Stimulated activated CD8-positive, alpha-beta memory T cell treated with anti-CD3 and anti-CD28 coated beads, Interleukin-2, amount 100 ng/mL, for 48 hours (primary cell): ENCODE data around the gene PRDM13.
"Not testable (repeated sequence)": the region's sequence is repeated elsewhere in the genome, so short reads cannot be mapped to it uniquely, and the experiment has no call there.

Experiments used
- DNase-seq, 2 donors: peaks; one replicate each; pipeline ENCODE4 v3.0.0-alpha.2; 2020; ENCODE audit warnings: low read depth in 2 of 2

PRDM13 gene

GRCh38 chr6:99606656-99607415, at the start of gene PRDM13:
TSS of gene PRDM13 (plus strand) at chr6:99606833. CDS start at chr6:99607035, 202 bp downstream.
- DNase-seq: no peak

- DNase-seq: no peak
Measured at GRCh38 chr6:99559057-99559456, 47.6 kb upstream of the PRDM13 start.

GRCh38 chr6:99560668-99561067, 46.0 kb upstream of the PRDM13 start:
- DNase-seq: no peak

GRCh38 chr6:99563056-99563723, 43.4 kb upstream of the PRDM13 start:
- DNase-seq: no peak

GRCh38 chr6:99568103-99568933, 38.3 kb upstream of the PRDM13 start, which contains the start of gene CCNC:
TSS of gene CCNC (minus strand) at chr6:99568660. CDS start at chr6:99568527, 133 bp downstream.
- DNase-seq: peak; percentile 80 to 87

- no peak for DNase-seq
Measured at GRCh38 chr6:99573980-99574617, 32.5 kb upstream of the PRDM13 start.

- no peak for DNase-seq
Measured at GRCh38 chr6:99575544-99576227, 30.9 kb upstream of the PRDM13 start.

- DNase-seq: no peak
Measured at GRCh38 chr6:99579781-99580180, 26.9 kb upstream of the PRDM13 start.

GRCh38 chr6:99587792-99588191, 18.8 kb upstream of the PRDM13 start:
- DNase-seq: no peak

GRCh38 chr6:99588618-99589289, 17.9 kb upstream of the PRDM13 start:
- peak in 1 of 2 donors; percentile 54 for DNase-seq

- no peak for DNase-seq
Measured at GRCh38 chr6:99589290-99589672, 17.4 kb upstream of the PRDM13 start.

GRCh38 chr6:99589907-99590493, 16.6 kb upstream of the PRDM13 start:
- no peak for DNase-seq

- DNase-seq: no peak
Measured at GRCh38 chr6:99590728-99591672, 15.6 kb upstream of the PRDM13 start.

GRCh38 chr6:99591673-99592364, 14.8 kb upstream of the PRDM13 start:
- no peak for DNase-seq

GRCh38 chr6:99592900-99593299, 13.7 kb upstream of the PRDM13 start:
- no peak for DNase-seq

GRCh38 chr6:99594696-99595095, 11.9 kb upstream of the PRDM13 start:
- not testable (repeated sequence) for DNase-seq

GRCh38 chr6:99602520-99603420, 3.9 kb upstream of the PRDM13 start:
- DNase-seq: no peak
